Raji (cell line): Measurements from ENCODE around the gene TMEM26.

ENCODE experiments used
- POLR2A ChIP-seq: IDR thresholded peaks from 2 replicates; pipeline ENCODE4 v1.6.1; 2011; ENCODE audit warnings: low read depth, low read length, control low read depth; ENCODE audit not compliant: insufficient read depth

The TMEM26 gene

GRCh38 chr10:61438141-61438988 is 14.8 kb downstream of the TMEM26 start:
- no peak for TF ChIP-seq POLR2A

- no peak for TF ChIP-seq POLR2A
Measured at GRCh38 chr10:61423178-61423577, 30.0 kb downstream of the TMEM26 start.

- TF ChIP-seq POLR2A: no peak
Measured at GRCh38 chr10:61417661-61418060, 35.5 kb downstream of the TMEM26 start.

GRCh38 chr10:61415824-61416223 is 37.4 kb downstream of the TMEM26 start:
- no peak for TF ChIP-seq POLR2A

GRCh38 chr10:61411706-61412105 is 41.5 kb downstream of the TMEM26 start:
- no peak for TF ChIP-seq POLR2A

GRCh38 chr10:61410353-61411070 is 42.7 kb downstream of the TMEM26 start:
- no peak for TF ChIP-seq POLR2A

- no peak for TF ChIP-seq POLR2A
Measured at GRCh38 chr10:61409157-61409556, 44.0 kb downstream of the TMEM26 start.

GRCh38 chr10:61408105-61408504 is 45.1 kb downstream of the TMEM26 start:
- TF ChIP-seq POLR2A: no peak

- no peak for TF ChIP-seq POLR2A
Measured at GRCh38 chr10:61406736-61407135, 46.4 kb downstream of the TMEM26 start.

GRCh38 chr10:61406242-61406641 is 46.9 kb downstream of the TMEM26 start:
- TF ChIP-seq POLR2A: no peak

- TF ChIP-seq POLR2A: no peak
Measured at GRCh38 chr10:61404751-61405150, 48.4 kb downstream of the TMEM26 start.

- no peak for TF ChIP-seq POLR2A
Measured at GRCh38 chr10:61400524-61400923, 52.7 kb downstream of the TMEM26 start.

- no peak for TF ChIP-seq POLR2A
Measured at GRCh38 chr10:61399406-61399805, 53.8 kb downstream of the TMEM26 start.

GRCh38 chr10:61398366-61399129 is 54.6 kb downstream of the TMEM26 start:
- TF ChIP-seq POLR2A: no peak

- TF ChIP-seq POLR2A: no peak
Measured at GRCh38 chr10:61397175-61397986, 55.8 kb downstream of the TMEM26 start.
